Right cardiac atrium (tissue), 5 donors: Measurements from ENCODE around the gene ZNF22. TPM values are rescaled to one million over a fixed set of nuclear protein-coding genes. Genes with fewer than 3 reads are reported as not detected.
A peak's percentile ranks its signal among the peaks of the same experiment; 100 is the strongest.

Source experiments
- ATAC-seq, 2 donors: fragments of 200-7000 bp; cut with Tn5 transposase; one replicate each; pipeline versions ENCODE4 v1.8.0 to v1.9.1; 2020; ENCODE audit warnings: moderate library complexity in 2 of 2, mild to moderate bottlenecking in 1 of 2
- DNase-seq, 3 donors: peaks; one replicate each; pipeline ENCODE4 v3.0.0-alpha.2; 2020
- H3K27ac ChIP-seq: one replicate; pipeline ENCODE4 v1.5.1; 2013; ENCODE audit warnings: mild to moderate bottlenecking, low read length, control low read depth, moderate library complexity
- H3K27me3 ChIP-seq: one replicate; pipeline ENCODE4 v1.6.1; 2013; ENCODE audit not compliant: control insufficient read depth, insufficient read depth
- H3K4me1 ChIP-seq: one replicate; pipeline ENCODE4 v1.6.1; 2013; ENCODE audit warnings: low read length; ENCODE audit not compliant: control insufficient read depth, insufficient read depth
- H3K4me3 ChIP-seq: one replicate; pipeline ENCODE4 v1.5.1; 2013; ENCODE audit warnings: low read length, control low read depth
- H3K9me3 ChIP-seq: one replicate; pipeline ENCODE4 v1.6.1; 2013; ENCODE audit warnings: low read length; ENCODE audit not compliant: control insufficient read depth
- WGBS: extraction: QIAGEN DNeasy Blood & Tissue Kit; methylation state at CpG from one replicate; pipeline ENCODE4 v1.1.7; 2013; 5-methylcytosine and 5-hydroxymethylcytosine counted together
- intact Hi-C, 4 donors: fragments of 100-400 bp; cut with DNase I; formaldehyde crosslinking; loops; one replicate each; pipeline versions ENCODE4 v1.11.0 to v1.14.0; 2022 to 2023
- polyA plus RNA-seq: library from polyadenylated mRNA; stranded (reverse); fragments of 200-250 nt; gene quantifications from one replicate; pipeline ENCODE4 v1.2.3, GENCODE V29; 2013
- total RNA-seq, 4 donors: library from RNA; stranded (reverse); fragmentation: NEBNext Ultra II Directional; extraction: Animal tissue kit (Norgen Biotek cat#: 25700); gene quantifications; one replicate each; pipeline ENCODE4 v1.2.1, GENCODE V29; 2021
- donor health status: healthy with polysubstance abuse.
- donor health status: DM: no; HTN: yes; CAD: no.
- donor health status: DM: no; HTN: no; CAD: no.
- donor health status: DM: no; HTN: yes; CAD: no; lungs with severe emphysema.
- donor health status: DM: yes; HTN: yes; CAD: no.

The ZNF22 gene
- total and polyA plus RNA-seq, 5 donors, result 14.8 to 20.7 (median 19.2) TPM

- H3K9me3 ChIP-seq, result no peaks in the 10 kb centered on the region
- peak overlapping the region; percentile 40 for H3K27ac ChIP-seq
- H3K27me3 ChIP-seq, result no peaks in the 10 kb centered on the region
- 94% methylated on average over 14 of the region's 14 CpGs for WGBS
- no peak for ATAC-seq
- peak in 2 of 3 donors; percentile 54 for DNase-seq
- intact Hi-C loops, result no loop called here
- H3K4me1 ChIP-seq, result peaks cover 36% of the 10 kb centered on the region
- no peak overlapping the region for H3K4me3 ChIP-seq
Observed at GRCh38 chr10:44993226-44993921, 7.3 kb upstream of the ZNF22 start.

GRCh38 chr10:44993922-44994751 is 6.6 kb upstream of the ZNF22 start:
- Histone ChIP-seq H3K4me1 (peaks cover 36% of the 10 kb centered on the region), H3K9me3 (no peaks in the 10 kb centered on the region), H3K4me3 (no peak overlapping the region), H3K27ac (peak overlapping the region; percentile 77), H3K27me3 (no peaks in the 10 kb centered on the region)
- ATAC-seq, result no peak
- intact Hi-C loops, result no loop called here
- WGBS, result 78% methylated on average over 11 of the region's 11 CpGs
- DNase-seq, result no peak

GRCh38 chr10:44994752-44995530 is 5.8 kb upstream of the ZNF22 start:
- intact Hi-C loops, result no loop called here
- WGBS, result 66% methylated on average over 9 of the region's 9 CpGs

GRCh38 chr10:44995581-44995913 is 5.2 kb upstream of the ZNF22 start:
- Histone ChIP-seq H3K4me3 (no peak overlapping the region), H3K27ac (peak overlapping the region; percentile 79), H3K27me3 (no peaks in the 10 kb centered on the region), H3K4me1 (peaks cover 34% of the 10 kb centered on the region), H3K9me3 (no peaks in the 10 kb centered on the region)
- intact Hi-C loops, result no loop called here
- ATAC-seq (no peak), DNase-seq (no peak)
- 25% methylated on average over 4 of the region's 4 CpGs for WGBS

More at GRCh38 chr10:44994752-44995530, 5.8 kb upstream of the ZNF22 start:
- DNase-seq (peak in 2 of 3 donors; percentile 57 to 74), ATAC-seq (no peak)
- Histone ChIP-seq H3K4me1 (peaks cover 36% of the 10 kb centered on the region), H3K27ac (peak overlapping the region; percentile 77), H3K4me3 (no peak overlapping the region), H3K9me3 (no peaks in the 10 kb centered on the region), H3K27me3 (no peaks in the 10 kb centered on the region)

GRCh38 chr10:44995914-44996669 is 4.6 kb upstream of the ZNF22 start:
- H3K4me3 ChIP-seq, result no peak overlapping the region
- peaks cover 34% of the 10 kb centered on the region for H3K4me1 ChIP-seq
- 6% methylated on average over 9 of the region's 9 CpGs for WGBS
- intact Hi-C loops, result loop anchor here in 1 of 4 donors (2.0 kb wide), 1 partner anchor 15 kb away; no protein-coding TSS in a partner anchor
- no peaks in the 10 kb centered on the region for H3K9me3 ChIP-seq
- H3K27ac ChIP-seq, result peak overlapping the region; percentile 99
- no peaks in the 10 kb centered on the region for H3K27me3 ChIP-seq
- peak; percentile 62 to 87 (median 82) for DNase-seq
- peak; percentile 66 to 72 for ATAC-seq

- intact Hi-C loops, result loop anchor here in 1 of 4 donors (2.0 kb wide), 1 partner anchor 16 kb away; no protein-coding TSS in a partner anchor
- H3K27ac ChIP-seq, result peak overlapping the region; percentile 99
- peaks cover 30% of the 10 kb centered on the region for H3K4me1 ChIP-seq
- no peaks in the 10 kb centered on the region for H3K27me3 ChIP-seq
- ATAC-seq, result no peak
- no peak for DNase-seq
- no peaks in the 10 kb centered on the region for H3K9me3 ChIP-seq
- H3K4me3 ChIP-seq, result no peak overlapping the region
- 82% methylated on average over 6 of the region's 6 CpGs for WGBS
Observed at GRCh38 chr10:44997105-44997748, 3.5 kb upstream of the ZNF22 start.

GRCh38 chr10:44998146-44998631 is 2.5 kb upstream of the ZNF22 start:
- intact Hi-C loops, result no loop called here
- H3K9me3 ChIP-seq, result no peaks in the 10 kb centered on the region
- peaks cover 27% of the 10 kb centered on the region for H3K4me1 ChIP-seq
- peak in 1 of 2 donors; percentile 8 for ATAC-seq
- DNase-seq, result peak; percentile 22 to 46 (median 24)
- H3K27me3 ChIP-seq, result no peaks in the 10 kb centered on the region
- WGBS, result 51% methylated on average over 6 of the region's 6 CpGs
- H3K27ac ChIP-seq, result peak overlapping the region; percentile 99
- no peak overlapping the region for H3K4me3 ChIP-seq

GRCh38 chr10:45000138-45000751 is 478 bp upstream of the ZNF22 start:
- DNase-seq (peak; percentile 92 to 94 (median 93)), ATAC-seq (peak; percentile 49 to 71)
- H3K4me3 ChIP-seq, result peak overlapping the region; percentile 85
- 28% methylated on average over 12 of the region's 12 CpGs for WGBS
- H3K27ac ChIP-seq, result peak overlapping the region; percentile 98
- intact Hi-C loops, result no loop called here
- H3K4me1 ChIP-seq, result peaks cover 17% of the 10 kb centered on the region
- no peaks in the 10 kb centered on the region for H3K27me3 ChIP-seq
- no peaks in the 10 kb centered on the region for H3K9me3 ChIP-seq

GRCh38 chr10:45001381-45002148 is 842 bp downstream of the ZNF22 start:
- Histone ChIP-seq H3K9me3 (no peaks in the 10 kb centered on the region), H3K27ac (peak overlapping the region; percentile 98), H3K4me3 (peak overlapping the region; percentile 85), H3K27me3 (no peaks in the 10 kb centered on the region), H3K4me1 (peaks cover 12% of the 10 kb centered on the region)
- DNase-seq (peak; percentile 72 to 92 (median 87)), ATAC-seq (peak; percentile 57 to 59)
- intact Hi-C loops, result no loop called here
- WGBS, result 7% methylated on average over 13 of the region's 13 CpGs
